Measurements from ENCODE around the gene DLG5.

GRCh38 chr10:77892761-77893160, 33.8 kb downstream of the DLG5 start:
- TF ChIP-seq POLR2A (IDR thresholded peaks at IDR 0.05) (no peak), CTCF (IDR thresholded peaks at IDR 0.05) (no peak)

All from heart left ventricle (tissue), 13 donors.